WTC11 (cell line): Measurements from ENCODE around the gene UNC13D. TPM values are rescaled to one million over a fixed set of nuclear protein-coding genes. Genes with fewer than 3 reads are reported as not detected.

Experiments used
- ATAC-seq: fragments of 200-7000 bp; cut with Tn5 transposase; 2 replicates; pipeline ENCODE4 v1.10.0; 2021; ENCODE audit warnings: mild to moderate bottlenecking, moderate library complexity
- CTCF ChIA-PET: fragments of 300-600 bp; sonication (Branson Sonifier 250); formaldehyde crosslinking; loops from one replicate; lab custom pipeline; 2021; ENCODE audit warnings: antibody characterized with exemption; lab: Charles Lee
- POLR2A ChIA-PET: fragments of 350-600 bp; sonication (Branson Sonifier 250); formaldehyde crosslinking; loops from one replicate; lab custom pipeline; 2021; ENCODE audit warnings: antibody characterized with exemption; lab: Charles Lee
- DNase-seq: peaks from one replicate; pipeline ENCODE4 v3.0.0; 2021; ENCODE audit warnings: low spot score
- H3K27ac Mint-ChIP-seq: 2 replicates; pipeline ENCODE4 v1.8.0; 2021; ENCODE audit warnings: mixed read lengths
- H3K27me3 Mint-ChIP-seq: 2 replicates; pipeline ENCODE4 v1.8.0; 2021; ENCODE audit warnings: low read depth, mild to moderate bottlenecking, moderate library complexity, mixed read lengths
- H3K36me3 Mint-ChIP-seq: 2 replicates; pipeline ENCODE4 v1.8.0; 2021; ENCODE audit warnings: mixed read lengths
- H3K4me1 Mint-ChIP-seq: 2 replicates; pipeline ENCODE4 v1.8.0; 2022; ENCODE audit warnings: mixed read lengths
- H3K4me3 Mint-ChIP-seq: 2 replicates; pipeline ENCODE4 v1.8.0; 2021; ENCODE audit warnings: mild to moderate bottlenecking, moderate library complexity, mixed read lengths
- H3K9me3 Mint-ChIP-seq: 2 replicates; pipeline ENCODE4 v1.8.0; 2021; ENCODE audit warnings: mixed read lengths
- ATF2 ChIP-seq: sonication (generic); formaldehyde crosslinking; IDR thresholded peaks from 2 replicates; pipeline ENCODE4 v1.8.1; 2022; ENCODE audit warnings: low read depth, missing genetic modification reagents, borderline replicate concordance
- E2F1 ChIP-seq: sonication (generic); formaldehyde crosslinking; IDR thresholded peaks from 2 replicates; pipeline ENCODE4 v1.8.0; 2022; ENCODE audit warnings: mild to moderate bottlenecking, missing genetic modification reagents
- EMX1 ChIP-seq: fragments of 250-450 bp; sonication (Bioruptor Pico); IDR thresholded peaks from 2 replicates; pipeline ENCODE4 v1.8.0; 2021; ENCODE audit warnings: mild to moderate bottlenecking
- FOXJ3 ChIP-seq: sonication (generic); formaldehyde crosslinking; IDR thresholded peaks from 2 replicates; pipeline ENCODE4 v1.9.0; 2021; ENCODE audit warnings: missing genetic modification reagents, mild to moderate bottlenecking, borderline replicate concordance
- HMGA2 ChIP-seq: fragments of 250-450 bp; sonication (Bioruptor Pico); IDR thresholded peaks from 2 replicates; pipeline ENCODE4 v1.4.0; 2021; ENCODE audit warnings: mild to moderate bottlenecking, moderate library complexity
- IRF1 ChIP-seq: sonication (generic); formaldehyde crosslinking; IDR thresholded peaks from 2 replicates; pipeline ENCODE4 v1.8.0; 2023; ENCODE audit warnings: missing genetic modification reagents
- IRF2 ChIP-seq: sonication (generic); formaldehyde crosslinking; IDR thresholded peaks from 2 replicates; pipeline ENCODE4 v1.8.0; 2022; ENCODE audit warnings: low read depth, missing genetic modification reagents, borderline replicate concordance
- KAT7 ChIP-seq: sonication (generic); formaldehyde crosslinking; IDR thresholded peaks from 2 replicates; pipeline ENCODE4 v1.8.1; 2023; ENCODE audit warnings: missing genetic modification reagents, mild to moderate bottlenecking, borderline replicate concordance
- MAX ChIP-seq: sonication (generic); formaldehyde crosslinking; IDR thresholded peaks from 2 replicates; pipeline ENCODE4 v1.8.0; 2022; ENCODE audit warnings: mild to moderate bottlenecking, missing genetic modification reagents
- MXD4 ChIP-seq: fragments of 250-450 bp; sonication (Bioruptor Pico); IDR thresholded peaks from 2 replicates; pipeline ENCODE4 v1.8.0; 2021; ENCODE audit warnings: mild to moderate bottlenecking, moderate library complexity, borderline replicate concordance
- NFE2L1 ChIP-seq: sonication (generic); formaldehyde crosslinking; IDR thresholded peaks from 2 replicates; pipeline ENCODE4 v1.8.1; 2023; ENCODE audit warnings: missing genetic modification reagents
- OVOL2 ChIP-seq: fragments of 250-450 bp; sonication (Bioruptor Pico); IDR thresholded peaks from 2 replicates; pipeline ENCODE4 v1.9.0; 2021; ENCODE audit warnings: mild to moderate bottlenecking, borderline replicate concordance
- PRDM15 ChIP-seq: sonication (generic); formaldehyde crosslinking; IDR thresholded peaks from 2 replicates; pipeline ENCODE4 v1.8.0; 2022; ENCODE audit warnings: missing genetic modification reagents
- PRRX2 ChIP-seq: fragments of 250-450 bp; sonication (Bioruptor Pico); IDR thresholded peaks from 2 replicates; pipeline ENCODE4 v1.8.0; 2021; ENCODE audit warnings: mild to moderate bottlenecking
- RORB ChIP-seq: fragments of 250-450 bp; sonication (Bioruptor Pico); IDR thresholded peaks from 2 replicates; pipeline ENCODE4 v1.9.0; 2021; ENCODE audit warnings: mild to moderate bottlenecking
- SMAD4 ChIP-seq: sonication (generic); formaldehyde crosslinking; IDR thresholded peaks from 2 replicates; pipeline ENCODE4 v1.8.0; 2022; ENCODE audit warnings: mild to moderate bottlenecking, missing genetic modification reagents
- SP1 ChIP-seq: sonication (generic); formaldehyde crosslinking; conservative IDR thresholded peaks from 2 replicates; pipeline ENCODE4 v1.8.1; 2022; ENCODE audit warnings: missing genetic modification reagents
- STAT6 ChIP-seq: sonication (generic); formaldehyde crosslinking; conservative IDR thresholded peaks from 2 replicates; pipeline ENCODE4 v1.8.1; 2023; ENCODE audit warnings: mild to moderate bottlenecking, low read depth, missing genetic modification reagents, moderate library complexity
- TEAD1 ChIP-seq: sonication (generic); formaldehyde crosslinking; IDR thresholded peaks from 2 replicates; pipeline ENCODE4 v1.8.0; 2022; ENCODE audit warnings: mild to moderate bottlenecking, missing genetic modification reagents
- TP53 ChIP-seq: sonication (generic); formaldehyde crosslinking; IDR thresholded peaks from 2 replicates; pipeline ENCODE4 v1.8.1; 2023; ENCODE audit warnings: mild to moderate bottlenecking, missing genetic modification reagents
- ZNF219 ChIP-seq: sonication (generic); formaldehyde crosslinking; IDR thresholded peaks from 2 replicates; pipeline ENCODE4 v1.8.0; 2023; ENCODE audit warnings: missing genetic modification reagents, mild to moderate bottlenecking, borderline replicate concordance
- ZNF317 ChIP-seq: sonication (generic); formaldehyde crosslinking; IDR thresholded peaks from 2 replicates; pipeline ENCODE4 v1.8.1; 2023; ENCODE audit warnings: low read depth, mild to moderate bottlenecking, moderate library complexity, missing genetic modification reagents, borderline replicate concordance
- total RNA-seq: library from RNA; stranded (reverse); gene quantifications from 3 replicates; pipeline ENCODE4 v1.2.3, GENCODE V29; 2021
- TF ChIP-seq, protein P1 (sequence below): sonication (generic); formaldehyde crosslinking; IDR thresholded peaks from 2 replicates; pipeline ENCODE4 v1.8.1; 2022; ENCODE audit warnings: missing genetic modification reagents, borderline replicate concordance

UNC13D gene
- total RNA-seq, 1 experiment from 2014 or later, result 13.1 TPM

DNA sequence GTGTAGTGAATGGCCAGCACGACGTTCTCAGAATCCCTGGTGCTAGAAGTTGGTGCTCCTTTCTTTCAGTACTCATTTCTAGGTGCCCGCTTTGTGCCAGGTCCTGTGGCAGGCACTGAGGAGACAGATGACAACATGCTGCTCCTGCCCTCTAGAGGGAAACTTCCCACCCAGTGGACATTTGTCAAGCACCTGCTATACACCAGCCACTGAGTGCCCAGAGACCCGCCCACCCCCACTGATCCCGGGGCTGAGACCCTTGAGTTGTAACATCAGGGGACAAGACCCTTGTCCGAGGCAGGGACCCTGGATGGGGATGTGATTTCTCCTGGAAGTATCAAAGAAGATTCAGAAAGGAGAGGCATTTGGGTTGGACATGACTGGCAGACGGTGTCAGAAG, 25.1 kb downstream of the UNC13D start (continued):
- TF ChIP-seq ZNF219 (CRISPR knock-in tag), result no peak
- no peak for TF ChIP-seq PRRX2 (CRISPR knock-in tag)
- no peak for TF ChIP-seq TEAD1 (CRISPR knock-in tag)
- TF ChIP-seq HMGA2, result no peak
- TF ChIP-seq EMX1 (CRISPR knock-in tag), result no peak
- TF ChIP-seq SMAD4 (CRISPR knock-in tag), result no peak

GRCh38 chr17:75818326-75818885, 25.8 kb downstream of the UNC13D start:
- ChIA-PET CTCF (interaction anchor here (1.0 to 2.5 kb wide), 2 partner anchors 9 to 12 kb away, joined by 4 to 12 read pairs; no protein-coding TSS in a partner anchor), POLR2A (no interaction called here)
- TF ChIP-seq TEAD1 (CRISPR knock-in tag) (no peak), PRRX2 (CRISPR knock-in tag) (no peak), RORB (CRISPR knock-in tag) (no peak), MAX (no peak), NFE2L1 (CRISPR knock-in tag) (no peak), SP1 (no peak), SMAD4 (CRISPR knock-in tag) (no peak), TP53 (CRISPR knock-in tag) (no peak), ZNF317 (no peak)
- Mint-ChIP-seq H3K27me3 (no peaks in the 10 kb centered on the region), H3K27ac (no peak overlapping the region), H3K36me3 (peaks cover 54% of the 10 kb centered on the region), H3K4me3 (no peak overlapping the region), H3K9me3 (no peaks in the 10 kb centered on the region), H3K4me1 (no peaks in the 10 kb centered on the region)
- ATAC-seq (no peak), DNase-seq (no peak)

GRCh38 chr17:75817571-75817970, 26.6 kb downstream of the UNC13D start:
- no peaks in the 10 kb centered on the region for H3K27me3 Mint-ChIP-seq
- ATAC-seq (no peak), DNase-seq (no peak)
- H3K4me3 Mint-ChIP-seq, result no peak overlapping the region
- POLR2A ChIA-PET, result no interaction called here
- peaks cover 58% of the 10 kb centered on the region for H3K36me3 Mint-ChIP-seq
- CTCF ChIA-PET, result interaction anchor here (1.0 to 2.5 kb wide), 2 partner anchors 10 to 13 kb away, joined by 4 to 12 read pairs; no protein-coding TSS in a partner anchor
- no peak overlapping the region for H3K27ac Mint-ChIP-seq
- H3K4me1 Mint-ChIP-seq, result no peaks in the 10 kb centered on the region
- H3K9me3 Mint-ChIP-seq, result no peaks in the 10 kb centered on the region
- TF ChIP-seq IRF2 (CRISPR knock-in tag) (no peak), FOXJ3 (CRISPR knock-in tag) (no peak), STAT6 (CRISPR knock-in tag) (no peak), ATF2 (CRISPR knock-in tag) (no peak), OVOL2 (CRISPR knock-in tag) (no peak), IRF1 (CRISPR knock-in tag) (no peak), PRDM15 (CRISPR knock-in tag) (no peak), E2F1 (CRISPR knock-in tag) (no peak), KAT7 (no peak), MXD4 (no peak)
- TF ChIP-seq, protein P1, sequence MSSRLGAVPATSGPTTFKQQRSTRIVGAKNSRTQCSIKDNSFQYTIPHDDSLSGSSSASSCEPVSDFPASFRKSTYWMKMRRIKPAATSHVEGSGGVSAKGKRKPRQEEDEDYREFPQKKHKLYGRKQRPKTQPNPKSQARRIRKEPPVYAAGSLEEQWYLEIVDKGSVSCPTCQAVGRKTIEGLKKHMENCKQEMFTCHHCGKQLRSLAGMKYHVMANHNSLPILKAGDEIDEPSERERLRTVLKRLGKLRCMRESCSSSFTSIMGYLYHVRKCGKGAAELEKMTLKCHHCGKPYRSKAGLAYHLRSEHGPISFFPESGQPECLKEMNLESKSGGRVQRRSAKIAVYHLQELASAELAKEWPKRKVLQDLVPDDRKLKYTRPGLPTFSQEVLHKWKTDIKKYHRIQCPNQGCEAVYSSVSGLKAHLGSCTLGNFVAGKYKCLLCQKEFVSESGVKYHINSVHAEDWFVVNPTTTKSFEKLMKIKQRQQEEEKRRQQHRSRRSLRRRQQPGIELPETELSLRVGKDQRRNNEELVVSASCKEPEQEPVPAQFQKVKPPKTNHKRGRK, result no peak
